GM12891 (cell line): Measurements from ENCODE around the gene PTPRN2.

Source experiments
- DNase-seq: peaks from one replicate; pipeline ENCODE4 v3.0.0; 2011; ENCODE audit warnings: low spot score; ENCODE audit not compliant: insufficient read length
- FAIRE-seq: peaks from 2 replicates; lab custom pipeline; 2011; peaks lifted over from hg19 to GRCh38; lab: Jason Lieb, UNC
- PAX5 ChIP-seq: IDR thresholded peaks from 2 replicates; pipeline ENCODE4 v1.6.1; 2011; ENCODE audit warnings: low read length, moderate library complexity, mild to moderate bottlenecking; ENCODE audit not compliant: insufficient read depth, severe bottlenecking
- POLR2A ChIP-seq: IDR thresholded peaks from 2 replicates; pipeline ENCODE4 v1.6.1; 2011; ENCODE audit warnings: low read depth, low read length, control low read depth
- POLR2AphosphoS5 ChIP-seq: IDR thresholded peaks from 2 replicates; pipeline ENCODE4 v1.6.1; 2011; ENCODE audit warnings: low read depth, low read length, control low read depth
- POU2F2 ChIP-seq: IDR thresholded peaks from 2 replicates; pipeline ENCODE4 v1.6.1; 2011; ENCODE audit warnings: low read depth, mild to moderate bottlenecking, control low read depth, low read length, moderate library complexity
- SPI1 ChIP-seq: IDR thresholded peaks from 2 replicates; pipeline ENCODE4 v1.6.1; 2011; ENCODE audit warnings: low read depth, low read length, control low read depth
- TAF1 ChIP-seq: IDR thresholded peaks from 2 replicates; pipeline ENCODE4 v1.6.1; 2011; ENCODE audit warnings: low read depth, low read length, control low read depth

Gene PTPRN2

GRCh38 chr7:158495216-158495615, 92.4 kb downstream of the PTPRN2 start:
- no peak for DNase-seq
- FAIRE-seq, result no peak

GRCh38 chr7:158494643-158495042, 93.0 kb downstream of the PTPRN2 start:
- TF ChIP-seq POLR2A (no peak), PAX5 (no peak), SPI1 (no peak), TAF1 (no peak), POLR2AphosphoS5 (no peak), POU2F2 (no peak)
- FAIRE-seq (no peak), DNase-seq (no peak)

More at GRCh38 chr7:158495216-158495615, 92.4 kb downstream of the PTPRN2 start:
- TF ChIP-seq PAX5 (no peak), TAF1 (no peak), POU2F2 (no peak), POLR2AphosphoS5 (no peak), POLR2A (no peak), SPI1 (no peak)

- DNase-seq, result no peak
- TF ChIP-seq POU2F2 (no peak), POLR2AphosphoS5 (no peak), PAX5 (no peak), POLR2A (no peak), TAF1 (no peak), SPI1 (no peak)
- FAIRE-seq, result no peak
Observed at GRCh38 chr7:158494162-158494586, 93.4 kb downstream of the PTPRN2 start.

GRCh38 chr7:158492367-158492764, 95.3 kb downstream of the PTPRN2 start:
- DNase-seq (no peak), FAIRE-seq (no peak)
- TF ChIP-seq PAX5 (no peak), TAF1 (no peak), SPI1 (no peak), POLR2AphosphoS5 (no peak)

GRCh38 chr7:158491094-158491493, 96.5 kb downstream of the PTPRN2 start:
- FAIRE-seq (no peak), DNase-seq (no peak)
- TF ChIP-seq POU2F2 (no peak), TAF1 (no peak), POLR2A (no peak), PAX5 (no peak), SPI1 (no peak), POLR2AphosphoS5 (no peak)

GRCh38 chr7:158490171-158490782, 97.3 kb downstream of the PTPRN2 start:
- DNase-seq (no peak), FAIRE-seq (no peak)
- no peak for TF ChIP-seq POLR2AphosphoS5

- DNase-seq (no peak), FAIRE-seq (no peak)
Observed at GRCh38 chr7:158489462-158490155, 98.0 kb downstream of the PTPRN2 start.

GRCh38 chr7:158488181-158488971, 99.2 kb downstream of the PTPRN2 start:
- FAIRE-seq (no peak), DNase-seq (no peak)
- TF ChIP-seq POU2F2 (no peak), POLR2A (no peak), SPI1 (no peak), POLR2AphosphoS5 (no peak), TAF1 (no peak), PAX5 (no peak)

More at GRCh38 chr7:158489462-158490155, 98.0 kb downstream of the PTPRN2 start:
- TF ChIP-seq POLR2A, result no peak
- no peak for TF ChIP-seq SPI1
- no peak for TF ChIP-seq POLR2AphosphoS5
- no peak for TF ChIP-seq TAF1
- TF ChIP-seq PAX5, result no peak
- no peak for TF ChIP-seq POU2F2

- no peak for DNase-seq
- FAIRE-seq, result no peak
- no peak for TF ChIP-seq PAX5
- TF ChIP-seq POU2F2, result no peak
- no peak for TF ChIP-seq SPI1
- no peak for TF ChIP-seq TAF1
- no peak for TF ChIP-seq POLR2AphosphoS5
- TF ChIP-seq POLR2A, result no peak
Observed at GRCh38 chr7:158487631-158488151, 99.9 kb downstream of the PTPRN2 start.
